ENCODE measurements around the gene IGF1.
A peak's percentile ranks its signal among the peaks of the same experiment; 100 is the strongest.

Gene IGF1

DNA sequence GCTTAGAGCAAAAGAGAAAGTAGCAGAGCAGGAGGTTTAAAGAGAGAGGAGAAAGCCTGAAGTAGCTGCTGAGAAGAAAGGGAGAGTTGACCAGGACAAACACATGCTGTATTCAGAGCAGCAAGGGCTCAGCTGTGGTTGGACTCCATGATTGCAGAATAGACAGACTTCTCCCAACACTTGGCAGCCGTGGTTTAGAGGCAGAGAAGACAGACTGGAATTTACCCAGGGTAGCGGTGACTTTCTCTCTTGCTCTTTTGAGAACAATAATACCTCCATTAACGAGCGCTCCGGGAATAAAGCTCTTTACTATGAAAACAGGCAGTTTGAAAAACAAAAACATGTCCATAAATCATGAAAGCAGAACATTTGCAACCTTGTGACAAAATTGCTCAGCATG is 21.4 kb upstream of the IGF1 start:
- H3K27me3 ChIP-seq (replicated peaks in 2 of 5; ENCODE audit: control insufficient read depth in 4 of 5, insufficient read depth in 5 of 5, low read length in 4 of 5), result no peaks in the 10 kb centered on the region
- H3K27ac ChIP-seq (ENCODE audit: insufficient read depth in 1 of 2, low read depth in 1 of 2, low read length in 2 of 2, poor library complexity in 1 of 2, severe bottlenecking in 2 of 2), result no peak overlapping the region
- peaks cover 0 to 19% (median 5%) of the 10 kb centered on the region in 4 experiments for H3K4me1 ChIP-seq (ENCODE audit: control extremely low read depth in 1 of 4, control insufficient read depth in 4 of 4, insufficient read depth in 4 of 4, low read length in 3 of 4)
- CTCF ChIA-PET, result no interaction called here
- peaks cover 0 to 3% (median 1%) of the 10 kb centered on the region in 5 experiments for H3K9me3 ChIP-seq (ENCODE audit: control extremely low read depth in 1 of 5, control insufficient read depth in 4 of 5, insufficient read depth in 2 of 5, low read depth in 1 of 5, low read length in 4 of 5)
- 34% methylated on average over 5 of the region's 5 CpGs for WGBS (ENCODE audit: insufficient coverage)
- POLR2A ChIA-PET, result no interaction called here
- peak in 1 of 3 donors; percentile 21 for DNase-seq
- no peaks in the 10 kb centered on the region for H3K36me3 ChIP-seq (ENCODE audit: control insufficient read depth in 4 of 4, insufficient read depth in 4 of 4, low read length in 3 of 4)
- H3K4me3 ChIP-seq (ENCODE audit: control insufficient read depth in 1 of 7, extremely low read depth in 1 of 7, insufficient read depth in 4 of 7, low read depth in 2 of 7, low read length in 6 of 7), result no peak overlapping the region

DNA sequence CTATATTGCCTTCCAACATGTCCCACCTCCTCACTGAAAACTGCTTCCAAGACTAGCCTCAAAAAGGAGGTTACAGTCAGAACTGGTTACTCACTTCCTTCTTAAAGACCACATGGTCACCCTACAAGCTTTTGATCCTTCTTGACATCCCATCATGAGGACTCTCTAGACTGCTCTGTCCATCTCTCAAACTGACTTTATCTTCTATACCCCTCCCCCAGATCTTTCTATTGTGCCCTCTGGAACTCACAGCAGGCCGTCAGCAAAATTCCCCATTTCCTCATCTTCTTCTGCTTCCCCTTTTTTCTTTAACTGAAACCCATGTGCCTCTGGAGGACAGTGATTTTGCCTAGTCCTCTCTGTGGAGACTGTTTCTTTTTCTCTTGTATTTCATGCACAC is 18.1 kb upstream of the IGF1 start:
- peaks cover 0 to 18% (median 4%) of the 10 kb centered on the region in 4 experiments for H3K4me1 ChIP-seq (ENCODE audit: control extremely low read depth in 1 of 4, control insufficient read depth in 4 of 4, insufficient read depth in 4 of 4, low read length in 3 of 4)
- H3K36me3 ChIP-seq (ENCODE audit: control insufficient read depth in 4 of 4, insufficient read depth in 4 of 4, low read length in 3 of 4), result no peaks in the 10 kb centered on the region
- WGBS (ENCODE audit: insufficient coverage), result 0% methylated on average over 1 of the region's 1 CpG
- H3K27ac ChIP-seq (ENCODE audit: insufficient read depth in 1 of 2, low read depth in 1 of 2, low read length in 2 of 2, poor library complexity in 1 of 2, severe bottlenecking in 2 of 2), result no peak overlapping the region
- no peaks in the 10 kb centered on the region for H3K27me3 ChIP-seq (replicated peaks in 2 of 5; ENCODE audit: control insufficient read depth in 4 of 5, insufficient read depth in 5 of 5, low read length in 4 of 5)
- H3K9me3 ChIP-seq (ENCODE audit: control extremely low read depth in 1 of 5, control insufficient read depth in 4 of 5, insufficient read depth in 2 of 5, low read depth in 1 of 5, low read length in 4 of 5), result peaks cover 0 to 10% (median 0%) of the 10 kb centered on the region in 5 experiments
- no peak overlapping the region for H3K4me3 ChIP-seq (ENCODE audit: control insufficient read depth in 1 of 7, extremely low read depth in 1 of 7, insufficient read depth in 4 of 7, low read depth in 2 of 7, low read length in 6 of 7)
- CTCF ChIA-PET, result interaction anchor here (1.1 to 1.4 kb wide), 2 partner anchors 14 to 27 kb away, joined by 4 to 5 read pairs; no protein-coding TSS in a partner anchor
- DNase-seq, result peak in 1 of 3 donors; percentile 19
- POLR2A ChIA-PET, result no interaction called here

DNA sequence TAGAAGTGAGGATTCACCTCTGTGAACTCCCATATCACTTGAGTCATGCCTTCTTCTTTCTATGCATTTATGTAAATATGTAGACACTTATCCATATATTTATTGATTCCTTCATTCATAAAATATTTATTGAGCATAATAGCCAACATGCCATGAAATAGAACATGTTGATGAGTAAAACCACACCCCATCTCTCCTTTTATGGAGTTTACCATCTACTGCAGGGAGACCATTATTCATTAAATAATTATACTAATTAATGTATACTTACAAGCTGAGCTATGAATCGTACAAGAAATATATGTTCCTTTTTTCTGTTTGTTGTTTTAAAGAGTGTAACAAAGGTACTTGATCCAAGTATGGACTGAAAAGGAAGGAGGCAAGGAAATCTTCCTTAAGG is 17.4 kb upstream of the IGF1 start:
- 83% methylated on average over 1 of the region's 1 CpG for WGBS (ENCODE audit: insufficient coverage)
- Histone ChIP-seq H3K9me3 (ENCODE audit: control extremely low read depth in 1 of 5, control insufficient read depth in 4 of 5, insufficient read depth in 2 of 5, low read depth in 1 of 5, low read length in 4 of 5) (peaks cover 0 to 12% (median 0%) of the 10 kb centered on the region in 5 experiments), H3K36me3 (ENCODE audit: control insufficient read depth in 4 of 4, insufficient read depth in 4 of 4, low read length in 3 of 4) (no peaks in the 10 kb centered on the region), H3K27me3 (replicated peaks in 2 of 5; ENCODE audit: control insufficient read depth in 4 of 5, insufficient read depth in 5 of 5, low read length in 4 of 5) (no peaks in the 10 kb centered on the region), H3K4me3 (ENCODE audit: control insufficient read depth in 1 of 7, extremely low read depth in 1 of 7, insufficient read depth in 4 of 7, low read depth in 2 of 7, low read length in 6 of 7) (no peak overlapping the region), H3K27ac (ENCODE audit: insufficient read depth in 1 of 2, low read depth in 1 of 2, low read length in 2 of 2, poor library complexity in 1 of 2, severe bottlenecking in 2 of 2) (no peak overlapping the region), H3K4me1 (ENCODE audit: control extremely low read depth in 1 of 4, control insufficient read depth in 4 of 4, insufficient read depth in 4 of 4, low read length in 3 of 4) (peaks cover 0 to 13% (median 2%) of the 10 kb centered on the region in 4 experiments)
- ChIA-PET POLR2A (no interaction called here), CTCF (interaction anchor here (1.1 kb wide), 1 partner anchor 27 kb away, joined by 4 read pairs; no protein-coding TSS in a partner anchor)
- DNase-seq, result no peak

DNA sequence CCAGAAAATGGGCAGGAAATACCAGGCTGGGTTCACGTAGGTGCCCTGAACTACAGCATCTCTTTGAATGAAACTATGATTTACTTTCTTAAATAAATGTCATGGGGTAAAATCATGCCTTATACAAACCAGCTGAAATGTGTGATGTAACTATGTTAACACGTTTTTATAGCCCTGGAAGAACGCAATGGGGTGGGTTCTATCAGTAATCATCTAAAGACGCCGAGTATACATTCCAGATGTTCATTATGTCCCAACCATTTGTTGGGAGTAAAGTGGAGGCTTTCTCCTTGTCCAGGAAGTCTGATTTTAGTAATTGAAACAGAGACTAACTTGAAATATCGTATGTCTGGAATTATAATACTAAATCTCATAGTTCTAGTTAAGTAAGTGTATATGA is 16.2 kb upstream of the IGF1 start:
- POLR2A ChIA-PET, result no interaction called here
- Histone ChIP-seq H3K27me3 (replicated peaks in 2 of 5; ENCODE audit: control insufficient read depth in 4 of 5, insufficient read depth in 5 of 5, low read length in 4 of 5) (no peaks in the 10 kb centered on the region), H3K4me3 (ENCODE audit: control insufficient read depth in 1 of 7, extremely low read depth in 1 of 7, insufficient read depth in 4 of 7, low read depth in 2 of 7, low read length in 6 of 7) (no peak overlapping the region), H3K4me1 (ENCODE audit: control extremely low read depth in 1 of 4, control insufficient read depth in 4 of 4, insufficient read depth in 4 of 4, low read length in 3 of 4) (peaks cover 0 to 4% (median under 1%) of the 10 kb centered on the region in 4 experiments), H3K9me3 (ENCODE audit: control extremely low read depth in 1 of 5, control insufficient read depth in 4 of 5, insufficient read depth in 2 of 5, low read depth in 1 of 5, low read length in 4 of 5) (peaks cover 0 to 12% (median 0%) of the 10 kb centered on the region in 5 experiments), H3K27ac (ENCODE audit: insufficient read depth in 1 of 2, low read depth in 1 of 2, low read length in 2 of 2, poor library complexity in 1 of 2, severe bottlenecking in 2 of 2) (no peak overlapping the region), H3K36me3 (ENCODE audit: control insufficient read depth in 4 of 4, insufficient read depth in 4 of 4, low read length in 3 of 4) (no peaks in the 10 kb centered on the region)
- DNase-seq, result no peak
- 98% methylated on average over 4 of the region's 6 CpGs for WGBS (ENCODE audit: insufficient coverage)
- CTCF ChIA-PET, result no interaction called here

DNA sequence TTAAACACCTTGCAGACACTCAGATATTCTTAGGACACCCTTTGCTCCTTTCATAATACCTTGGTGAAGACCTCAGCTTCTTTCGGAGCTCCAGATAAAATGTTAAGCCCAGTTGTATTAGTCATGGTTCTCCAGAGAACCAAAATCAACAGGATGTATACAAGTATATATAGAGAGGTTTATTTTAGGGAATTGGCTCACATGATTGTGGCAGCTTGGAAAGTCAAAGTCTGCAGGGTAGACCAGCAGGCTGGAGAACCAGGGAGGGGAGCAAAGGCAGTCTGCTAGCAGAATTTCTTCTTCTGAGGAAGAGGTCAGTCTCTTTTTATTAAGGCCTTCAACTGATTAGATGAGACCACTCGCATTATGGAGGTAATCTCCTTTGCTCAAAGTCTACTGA is 6.9 kb upstream of the IGF1 start:
- CTCF ChIA-PET, result no interaction called here
- WGBS (ENCODE audit: insufficient coverage), result no CpG with 5 or more reads among the region's 2 CpGs

DNA sequence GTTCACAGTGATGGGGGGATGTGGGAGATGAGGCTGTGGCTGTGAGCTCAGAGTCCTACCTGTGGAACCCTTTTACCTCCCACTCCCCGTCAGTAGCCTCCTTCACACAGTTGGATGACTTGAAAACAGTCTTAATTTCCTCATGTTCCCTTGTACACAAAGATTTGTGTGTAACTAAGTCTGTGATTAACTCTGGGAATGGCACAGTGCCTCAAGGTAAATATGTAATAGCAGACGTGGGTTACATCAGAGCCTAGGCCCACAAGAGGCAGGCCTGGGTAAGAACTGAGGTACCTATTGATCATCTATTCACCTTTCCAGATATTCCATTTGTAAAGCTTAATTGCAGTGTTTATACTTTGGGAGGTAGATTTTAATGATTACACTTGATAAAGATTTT is 5.8 kb upstream of the IGF1 start:
- CTCF ChIA-PET, result interaction anchor here (0.8 to 1.3 kb wide), 3 partner anchors 13 to 315 kb away, joined by 3 to 5 read pairs (median 3); no protein-coding TSS in a partner anchor
- no peak overlapping the region for H3K4me3 ChIP-seq (ENCODE audit: control insufficient read depth in 1 of 7, extremely low read depth in 1 of 7, insufficient read depth in 4 of 7, low read depth in 2 of 7, low read length in 6 of 7)
- no CpG with 5 or more reads among the region's 2 CpGs for WGBS (ENCODE audit: insufficient coverage)
- H3K36me3 ChIP-seq (ENCODE audit: control insufficient read depth in 4 of 4, insufficient read depth in 4 of 4, low read length in 3 of 4), result no peaks in the 10 kb centered on the region
- peaks cover 0 to 11% (median 4%) of the 10 kb centered on the region in 4 experiments for H3K4me1 ChIP-seq (ENCODE audit: control extremely low read depth in 1 of 4, control insufficient read depth in 4 of 4, insufficient read depth in 4 of 4, low read length in 3 of 4)
- POLR2A ChIA-PET, result no interaction called here
- H3K27me3 ChIP-seq (replicated peaks in 2 of 5; ENCODE audit: control insufficient read depth in 4 of 5, insufficient read depth in 5 of 5, low read length in 4 of 5), result no peaks in the 10 kb centered on the region
- no peak overlapping the region for H3K27ac ChIP-seq (ENCODE audit: insufficient read depth in 1 of 2, low read depth in 1 of 2, low read length in 2 of 2, poor library complexity in 1 of 2, severe bottlenecking in 2 of 2)
- DNase-seq, result no peak
- no peaks in the 10 kb centered on the region for H3K9me3 ChIP-seq (ENCODE audit: control extremely low read depth in 1 of 5, control insufficient read depth in 4 of 5, insufficient read depth in 2 of 5, low read depth in 1 of 5, low read length in 4 of 5)

More for the DNA sequence above, 6.9 kb upstream of the IGF1 start:
- peaks cover 0 to 7% (median 2%) of the 10 kb centered on the region in 4 experiments for H3K4me1 ChIP-seq (ENCODE audit: control extremely low read depth in 1 of 4, control insufficient read depth in 4 of 4, insufficient read depth in 4 of 4, low read length in 3 of 4)
- H3K27me3 ChIP-seq (replicated peaks in 2 of 5; ENCODE audit: control insufficient read depth in 4 of 5, insufficient read depth in 5 of 5, low read length in 4 of 5), result no peaks in the 10 kb centered on the region
- no peak for DNase-seq
- POLR2A ChIA-PET, result no interaction called here
- H3K27ac ChIP-seq (ENCODE audit: insufficient read depth in 1 of 2, low read depth in 1 of 2, low read length in 2 of 2, poor library complexity in 1 of 2, severe bottlenecking in 2 of 2), result no peak overlapping the region
- H3K4me3 ChIP-seq (ENCODE audit: control insufficient read depth in 1 of 7, extremely low read depth in 1 of 7, insufficient read depth in 4 of 7, low read depth in 2 of 7, low read length in 6 of 7), result no peak overlapping the region
- H3K36me3 ChIP-seq (ENCODE audit: control insufficient read depth in 4 of 4, insufficient read depth in 4 of 4, low read length in 3 of 4), result no peaks in the 10 kb centered on the region
- H3K9me3 ChIP-seq (ENCODE audit: control extremely low read depth in 1 of 5, control insufficient read depth in 4 of 5, insufficient read depth in 2 of 5, low read depth in 1 of 5, low read length in 4 of 5), result no peaks in the 10 kb centered on the region

DNA sequence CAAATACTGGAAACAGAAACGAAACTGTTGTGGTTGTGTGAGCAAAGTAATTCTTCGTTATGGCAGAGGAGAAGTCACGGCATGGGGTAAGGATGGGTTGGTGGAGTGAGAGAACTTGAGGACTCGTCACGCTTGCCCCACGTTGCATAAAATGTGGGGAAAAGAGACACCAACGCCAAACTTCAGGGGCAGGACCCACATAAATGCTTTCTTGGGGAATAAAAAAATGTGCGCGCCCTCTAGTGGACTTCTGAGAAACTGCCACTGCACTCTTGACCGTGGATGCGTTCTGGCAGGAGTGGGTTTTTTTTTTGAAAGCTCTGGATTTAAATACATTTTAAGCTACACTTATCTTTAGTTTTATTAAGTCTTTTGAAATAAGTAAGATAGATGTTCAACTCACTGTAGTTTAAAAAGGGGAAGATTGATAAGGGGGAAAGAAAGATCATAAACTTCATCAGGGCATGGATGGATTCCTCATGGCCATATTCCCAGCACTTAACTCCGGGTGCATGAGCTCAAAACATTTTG is 4.1 kb upstream of the IGF1 start:
- DNase-seq, result peak; percentile 54 to 71 (median 69)
- Histone ChIP-seq H3K4me1 (ENCODE audit: control extremely low read depth in 1 of 4, control insufficient read depth in 4 of 4, insufficient read depth in 4 of 4, low read length in 3 of 4) (peaks cover 9 to 27% (median 16%) of the 10 kb centered on the region in 4 experiments), H3K4me3 (ENCODE audit: control insufficient read depth in 1 of 7, extremely low read depth in 1 of 7, insufficient read depth in 4 of 7, low read depth in 2 of 7, low read length in 6 of 7) (peak overlapping the region in 4 of 7 experiments; percentile 47 to 78 (median 56)), H3K27ac (ENCODE audit: insufficient read depth in 1 of 2, low read depth in 1 of 2, low read length in 2 of 2, poor library complexity in 1 of 2, severe bottlenecking in 2 of 2) (no peak overlapping the region), H3K9me3 (ENCODE audit: control extremely low read depth in 1 of 5, control insufficient read depth in 4 of 5, insufficient read depth in 2 of 5, low read depth in 1 of 5, low read length in 4 of 5) (no peaks in the 10 kb centered on the region), H3K36me3 (ENCODE audit: control insufficient read depth in 4 of 4, insufficient read depth in 4 of 4, low read length in 3 of 4) (no peaks in the 10 kb centered on the region), H3K27me3 (replicated peaks in 2 of 5; ENCODE audit: control insufficient read depth in 4 of 5, insufficient read depth in 5 of 5, low read length in 4 of 5) (no peaks in the 10 kb centered on the region)
- POLR2A ChIA-PET, result no interaction called here
- CTCF ChIA-PET, result interaction anchor here (0.8 to 3.3 kb wide), 12 partner anchors 10 to 544 kb away, joined by 3 to 14 read pairs (median 4); no protein-coding TSS in a partner anchor
- WGBS (ENCODE audit: insufficient coverage), result 3% methylated on average over 6 of the region's 12 CpGs

Data from common myeloid progenitor, CD34-positive (primary cell).